ENCODE measurements around the gene SLC2A6.

The SLC2A6 gene

GRCh38 chr9:133476036-133476931 lies 2.6 kb downstream of the SLC2A6 start:
- no peak for DNase-seq

- DNase-seq: no peak
These were observed 3.4 kb downstream of the SLC2A6 start for GRCh38 chr9:133475292-133476012.

- no peak for DNase-seq
These were observed 4.0 kb downstream of the SLC2A6 start for GRCh38 chr9:133474853-133475252.

- no peak for DNase-seq
These were observed 4.7 kb downstream of the SLC2A6 start for GRCh38 chr9:133474215-133474614.

GRCh38 chr9:133473743-133474142 lies 5.2 kb downstream of the SLC2A6 start:
- no peak for DNase-seq

- DNase-seq: no peak
These were observed 6.0 kb downstream of the SLC2A6 start for GRCh38 chr9:133472753-133473378.

- DNase-seq: no peak
These were observed 6.6 kb downstream of the SLC2A6 start for GRCh38 chr9:133472277-133472645.

- no peak for DNase-seq
These were observed 7.2 kb downstream of the SLC2A6 start for GRCh38 chr9:133471551-133472276.

GRCh38 chr9:133470988-133471387 lies 7.9 kb downstream of the SLC2A6 start:
- DNase-seq: no peak

- no peak for DNase-seq
These were observed 8.4 kb downstream of the SLC2A6 start for GRCh38 chr9:133470427-133470924.

- no peak for DNase-seq
These were observed 10.0 kb downstream of the SLC2A6 start for GRCh38 chr9:133468777-133469421.

GRCh38 chr9:133468374-133468773 lies 10.5 kb downstream of the SLC2A6 start:
- DNase-seq: no peak

GRCh38 chr9:133467101-133467500 lies 11.8 kb downstream of the SLC2A6 start:
- no peak for DNase-seq

GRCh38 chr9:133465984-133466383 lies 12.9 kb downstream of the SLC2A6 start:
- no peak for DNase-seq

GRCh38 chr9:133464638-133465037 lies 14.3 kb downstream of the SLC2A6 start:
- DNase-seq: no peak

- DNase-seq: no peak
These were observed 14.9 kb downstream of the SLC2A6 start for GRCh38 chr9:133463864-133464615.

GRCh38 chr9:133463234-133463863 lies 15.6 kb downstream of the SLC2A6 start:
- no peak for DNase-seq

GRCh38 chr9:133461975-133462374 lies 16.9 kb downstream of the SLC2A6 start:
- no peak for DNase-seq

GRCh38 chr9:133460405-133461175 lies 18.3 kb downstream of the SLC2A6 start:
- peak in 1 of 2 experiments; percentile 12 for DNase-seq

Data from activated CD4-positive, alpha-beta T cell treated with anti-CD3 and anti-CD28 coated beads, Interleukin-2, amount 50 U/mL, for 48 hours (primary cell).